Type B pancreatic cell (in vitro differentiated cells): ENCODE measurements around the gene FGF14. TPM values are rescaled to one million over a fixed set of nuclear protein-coding genes. Genes with fewer than 3 reads are reported as not detected.
A peak's percentile ranks its signal among the peaks of the same experiment; 100 is the strongest.

Experiments
- DNase-seq: peaks from one replicate; pipeline ENCODE4 v3.0.0; 2021; ENCODE audit warnings: mixed read lengths; ENCODE audit not compliant: unreplicated experiment; ENCODE audit errors: extremely low spot score
- H3K27ac Mint-ChIP-seq: 2 replicates; pipeline ENCODE4 v1.8.0; 2021; ENCODE audit warnings: mild to moderate bottlenecking, mixed read lengths
- H3K27me3 Mint-ChIP-seq: 2 replicates; pipeline ENCODE4 v1.8.0; 2021; ENCODE audit warnings: mixed read lengths
- H3K36me3 Mint-ChIP-seq: 2 replicates; pipeline ENCODE4 v1.8.0; 2021; ENCODE audit warnings: mixed read lengths
- H3K4me1 Mint-ChIP-seq: one replicate; pipeline ENCODE4 v1.8.0; 2021; ENCODE audit warnings: mixed read lengths; ENCODE audit not compliant: unreplicated experiment
- H3K4me3 Mint-ChIP-seq: 2 replicates; pipeline ENCODE4 v1.8.0; 2021; ENCODE audit warnings: mild to moderate bottlenecking, mixed read lengths
- H3K9me3 Mint-ChIP-seq: 2 replicates; pipeline ENCODE4 v1.8.0; 2021; ENCODE audit warnings: mixed read lengths
- total RNA-seq: library from RNA; stranded (reverse); gene quantifications from 2 replicates; pipeline ENCODE4 v1.2.1, GENCODE V29; 2021; ENCODE audit warnings: low replicate concordance
- TF ChIP-seq, protein P1 (sequence below): fragments of 200-600 bp; sonication (generic); conservative IDR thresholded peaks from 2 replicates; pipeline ENCODE4 v1.5.0; 2021; ENCODE audit warnings: antibody characterized with exemption, mild to moderate bottlenecking

Gene FGF14
- total RNA-seq, 1 donor from 2014 or later: 4.2 TPM

DNA sequence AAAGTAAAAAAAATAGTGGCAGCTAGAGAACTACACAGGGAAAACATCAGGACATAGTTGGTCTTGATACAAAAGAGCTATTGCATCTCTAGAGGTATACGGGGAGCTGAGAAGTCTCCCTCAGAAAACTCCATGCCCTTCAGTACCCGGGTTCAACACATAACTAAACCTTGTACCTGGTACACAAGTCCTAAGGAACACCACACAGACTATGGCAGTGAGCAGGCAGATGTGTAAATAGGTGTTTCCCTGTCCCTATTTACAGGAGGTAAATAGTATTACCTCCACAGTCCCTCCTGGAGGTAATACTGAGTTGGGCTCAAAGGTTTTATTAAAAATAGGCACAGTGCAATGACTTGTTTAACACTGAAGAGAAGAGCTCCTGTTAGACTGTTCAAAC lies 5.9 kb downstream of the FGF14 start:
- H3K27me3 Mint-ChIP-seq: peaks cover 69% of the 10 kb centered on the region
- TF ChIP-seq, protein P1, sequence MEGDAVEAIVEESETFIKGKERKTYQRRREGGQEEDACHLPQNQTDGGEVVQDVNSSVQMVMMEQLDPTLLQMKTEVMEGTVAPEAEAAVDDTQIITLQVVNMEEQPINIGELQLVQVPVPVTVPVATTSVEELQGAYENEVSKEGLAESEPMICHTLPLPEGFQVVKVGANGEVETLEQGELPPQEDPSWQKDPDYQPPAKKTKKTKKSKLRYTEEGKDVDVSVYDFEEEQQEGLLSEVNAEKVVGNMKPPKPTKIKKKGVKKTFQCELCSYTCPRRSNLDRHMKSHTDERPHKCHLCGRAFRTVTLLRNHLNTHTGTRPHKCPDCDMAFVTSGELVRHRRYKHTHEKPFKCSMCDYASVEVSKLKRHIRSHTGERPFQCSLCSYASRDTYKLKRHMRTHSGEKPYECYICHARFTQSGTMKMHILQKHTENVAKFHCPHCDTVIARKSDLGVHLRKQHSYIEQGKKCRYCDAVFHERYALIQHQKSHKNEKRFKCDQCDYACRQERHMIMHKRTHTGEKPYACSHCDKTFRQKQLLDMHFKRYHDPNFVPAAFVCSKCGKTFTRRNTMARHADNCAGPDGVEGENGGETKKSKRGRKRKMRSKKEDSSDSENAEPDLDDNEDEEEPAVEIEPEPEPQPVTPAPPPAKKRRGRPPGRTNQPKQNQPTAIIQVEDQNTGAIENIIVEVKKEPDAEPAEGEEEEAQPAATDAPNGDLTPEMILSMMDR: no peak
- peaks cover 5% of the 10 kb centered on the region for H3K4me1 Mint-ChIP-seq
- H3K36me3 Mint-ChIP-seq: no peaks in the 10 kb centered on the region
- no peak for DNase-seq
- no peaks in the 10 kb centered on the region for H3K9me3 Mint-ChIP-seq
- no peak overlapping the region for H3K27ac Mint-ChIP-seq
- H3K4me3 Mint-ChIP-seq: peak overlapping the region; percentile 41

- peaks cover 61% of the 10 kb centered on the region for H3K27me3 Mint-ChIP-seq
- DNase-seq: no peak
- no peaks in the 10 kb centered on the region for H3K36me3 Mint-ChIP-seq
- TF ChIP-seq, protein P1: no peak
- H3K27ac Mint-ChIP-seq: peak overlapping the region; percentile 60
- H3K4me3 Mint-ChIP-seq: peak overlapping the region; percentile 90
- H3K4me1 Mint-ChIP-seq: peaks cover 5% of the 10 kb centered on the region
- H3K9me3 Mint-ChIP-seq: no peaks in the 10 kb centered on the region
Observed at GRCh38 chr13:102395174-102395573, 6.7 kb downstream of the FGF14 start.

GRCh38 chr13:102394158-102395053 lies 7.4 kb downstream of the FGF14 start:
- H3K4me3 Mint-ChIP-seq: peak overlapping the region; percentile 90

DNA sequence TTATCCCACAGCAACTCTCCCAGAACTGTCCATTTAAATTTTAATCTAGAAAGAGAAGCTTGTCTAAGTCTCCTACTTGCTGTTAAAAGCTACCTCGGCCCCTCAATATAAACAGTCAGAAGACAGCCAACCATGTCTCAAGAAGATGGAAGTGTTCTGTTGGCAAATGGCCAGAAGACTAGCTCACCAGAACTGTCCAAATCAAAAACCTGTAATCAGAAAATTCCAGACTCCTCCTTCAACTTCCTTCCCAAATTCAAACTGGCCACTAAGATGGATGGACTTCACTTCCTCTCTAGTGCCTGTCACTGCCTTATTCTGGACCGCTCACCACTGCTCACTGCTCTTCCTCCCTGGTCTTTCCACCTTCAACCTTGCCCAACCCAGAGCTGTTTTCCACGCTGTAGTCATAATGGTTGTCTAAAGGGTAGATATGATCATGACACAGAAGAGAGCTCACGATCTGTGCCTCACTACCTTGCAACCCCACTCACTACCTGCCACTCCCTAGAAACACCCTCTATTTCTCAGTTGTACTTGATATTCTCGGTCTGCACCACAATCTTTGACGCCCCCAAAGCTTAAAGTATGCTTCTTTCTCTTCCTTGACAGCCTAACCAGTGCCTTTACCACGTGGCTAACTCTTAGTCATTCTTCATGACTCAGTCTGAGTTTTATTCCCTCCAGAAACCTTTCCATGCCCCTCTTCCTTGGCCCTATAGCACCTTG lies 9.2 kb downstream of the FGF14 start:
- Mint-ChIP-seq H3K4me3 (peak overlapping the region; percentile 20), H3K9me3 (no peaks in the 10 kb centered on the region), H3K27ac (no peak overlapping the region), H3K4me1 (no peaks in the 10 kb centered on the region), H3K27me3 (peaks cover 37% of the 10 kb centered on the region), H3K36me3 (no peaks in the 10 kb centered on the region)
- DNase-seq: no peak
- TF ChIP-seq, protein P1: no peak

More at GRCh38 chr13:102394158-102395053, 7.4 kb downstream of the FGF14 start:
- peak; percentile 95 for DNase-seq
- peak overlapping the region; percentile 60 for H3K27ac Mint-ChIP-seq
- H3K9me3 Mint-ChIP-seq: no peaks in the 10 kb centered on the region
- peaks cover 2% of the 10 kb centered on the region for H3K4me1 Mint-ChIP-seq
- H3K36me3 Mint-ChIP-seq: no peaks in the 10 kb centered on the region
- H3K27me3 Mint-ChIP-seq: peaks cover 54% of the 10 kb centered on the region
- TF ChIP-seq, protein P1: peak; percentile 26

GRCh38 chr13:102386461-102386860 lies 15.4 kb downstream of the FGF14 start:
- no peak overlapping the region for H3K4me3 Mint-ChIP-seq
- no peaks in the 10 kb centered on the region for H3K9me3 Mint-ChIP-seq
- no peak for DNase-seq
- no peaks in the 10 kb centered on the region for H3K36me3 Mint-ChIP-seq
- H3K27ac Mint-ChIP-seq: no peak overlapping the region
- TF ChIP-seq, protein P1: no peak
- no peaks in the 10 kb centered on the region for H3K4me1 Mint-ChIP-seq
- H3K27me3 Mint-ChIP-seq: no peaks in the 10 kb centered on the region
